Ovary (tissue), 3 donors: ENCODE measurements around the gene HDAC9.

Experiments used
- CTCF ChIP-seq, 3 donors: fragments of 450-650 bp in 2 of 3; fragments of 200-600 bp in 1 of 3; IDR thresholded peaks; one replicate each; pipeline versions ENCODE4 v1.5.1 to v1.8.0; 2016 to 2022; ENCODE audit warnings: antibody characterized with exemption in 3 of 3, mild to moderate bottlenecking in 1 of 3
- EP300 ChIP-seq: sonication (generic); formaldehyde crosslinking; IDR thresholded peaks from one replicate; pipeline ENCODE4 v1.6.1; 2017; ENCODE audit warnings: antibody characterized with exemption
- donor health status: DM: no; HTN: no; CAD: no.

GRCh38 chr7:18835001-18835690 is 339.6 kb downstream of the HDAC9 start:
- TF ChIP-seq CTCF (IDR thresholded peaks at IDR 0.05): no peak
- no peak for TF ChIP-seq EP300
